ENCODE data around the gene HMCN2.
"Not testable (repeated sequence)": the region's sequence is repeated elsewhere in the genome, so short reads cannot be mapped to it uniquely, and the experiment has no call there.

The HMCN2 gene

GRCh38 chr9:130395810-130396435, 130.4 kb downstream of the HMCN2 start:
- no peak for DNase-seq

GRCh38 chr9:130396581-130396980, 131.0 kb downstream of the HMCN2 start:
- DNase-seq: no peak

GRCh38 chr9:130398487-130399240, 133.1 kb downstream of the HMCN2 start:
- no peak for DNase-seq

- DNase-seq: no peak
Observed at GRCh38 chr9:130399768-130400167, 134.2 kb downstream of the HMCN2 start.

GRCh38 chr9:130400870-130401269, 135.3 kb downstream of the HMCN2 start:
- DNase-seq: no peak

GRCh38 chr9:130401742-130402141, 136.2 kb downstream of the HMCN2 start:
- not testable (repeated sequence) for DNase-seq

- no peak for DNase-seq
Observed at GRCh38 chr9:130402243-130402642, 136.7 kb downstream of the HMCN2 start.

GRCh38 chr9:130402645-130403440, 137.3 kb downstream of the HMCN2 start:
- DNase-seq: no peak

- no peak for DNase-seq
Observed at GRCh38 chr9:130405657-130406257, 140.2 kb downstream of the HMCN2 start.

- no peak for DNase-seq
Observed at GRCh38 chr9:130406278-130406895, 140.8 kb downstream of the HMCN2 start.

- DNase-seq: no peak
Observed at GRCh38 chr9:130407916-130408663, 142.5 kb downstream of the HMCN2 start.

- DNase-seq: no peak
Observed at GRCh38 chr9:130408669-130409068, 143.1 kb downstream of the HMCN2 start.

- DNase-seq: no peak
Observed at GRCh38 chr9:130409246-130409645, 143.7 kb downstream of the HMCN2 start.

GRCh38 chr9:130410443-130410842, 144.9 kb downstream of the HMCN2 start:
- DNase-seq: no peak

GRCh38 chr9:130411566-130411915, 146.0 kb downstream of the HMCN2 start:
- no peak for DNase-seq

- no peak for DNase-seq
Observed at GRCh38 chr9:130414081-130414731, 148.6 kb downstream of the HMCN2 start.

- no peak for DNase-seq
Observed at GRCh38 chr9:130414910-130415746, 149.6 kb downstream of the HMCN2 start.

GRCh38 chr9:130417602-130418001, 152.0 kb downstream of the HMCN2 start:
- no peak for DNase-seq

GRCh38 chr9:130418776-130419175, 153.2 kb downstream of the HMCN2 start:
- DNase-seq: no peak

GRCh38 chr9:130419521-130420035, 154.0 kb downstream of the HMCN2 start:
- no peak for DNase-seq
